ENCODE measurements around the gene RNU11.
A peak's percentile ranks its signal among the peaks of the same experiment; 100 is the strongest.
"Not testable (repeated sequence)": the region's sequence is repeated elsewhere in the genome, so short reads cannot be mapped to it uniquely, and the experiment has no call there.

The RNU11 gene

GRCh38 chr1:28666806-28667205 lies 18.4 kb downstream of the RNU11 start:
- DNase-seq, result no peak

DNA sequence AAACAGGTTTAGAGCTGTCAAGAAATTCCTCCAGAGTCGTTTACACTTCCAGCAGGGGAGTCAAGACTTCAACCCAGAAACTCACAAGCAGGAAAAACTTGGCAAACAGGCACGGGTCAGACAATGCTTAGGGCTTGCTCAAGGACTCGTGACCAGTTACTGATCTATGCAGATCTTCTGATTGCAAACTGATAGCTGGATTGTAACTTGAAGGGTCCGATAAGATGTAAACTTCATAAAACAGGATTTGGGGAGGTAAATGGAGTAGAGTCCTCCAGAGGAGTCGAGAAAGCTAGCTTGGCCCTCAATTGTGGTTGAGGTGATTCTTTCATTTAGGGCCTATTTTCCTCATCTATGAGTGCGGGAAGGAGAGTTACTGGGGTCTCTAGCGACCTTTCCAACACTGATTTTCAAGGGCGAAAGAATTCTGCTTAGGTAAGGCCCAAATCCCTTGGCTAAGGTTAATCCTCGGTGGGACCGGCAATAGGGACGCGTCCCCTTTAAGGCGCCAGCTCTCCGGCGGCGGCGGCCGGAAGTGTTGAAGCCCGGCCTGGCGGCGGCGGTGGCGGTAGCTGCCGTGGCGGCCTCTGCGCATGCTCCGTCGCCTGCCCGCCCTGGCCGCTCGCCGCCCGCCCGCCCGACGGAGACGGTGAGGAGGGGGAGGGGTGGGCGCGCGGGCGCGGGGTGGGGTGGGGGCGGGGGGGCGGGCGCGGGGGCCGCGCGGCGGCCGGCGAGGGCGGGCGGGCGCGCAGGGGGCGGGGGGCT lies 20.0 kb downstream of the RNU11 start, which contains the start of gene GMEB1:
GMEB1 (plus strand) TSS at position 594 of the 765 bp plus-strand sequence. CDS start 14,829 bp downstream, outside the sequence.
- peak; percentile 93 for DNase-seq

- DNase-seq, result peak; percentile 29
These were observed 20.7 kb downstream of the RNU11 start for GRCh38 chr1:28668956-28669723.

GRCh38 chr1:28671254-28671780 lies 22.9 kb downstream of the RNU11 start:
- DNase-seq, result no peak

- not testable (repeated sequence) for DNase-seq
These were observed 24.6 kb downstream of the RNU11 start for GRCh38 chr1:28672971-28673370.

DNA sequence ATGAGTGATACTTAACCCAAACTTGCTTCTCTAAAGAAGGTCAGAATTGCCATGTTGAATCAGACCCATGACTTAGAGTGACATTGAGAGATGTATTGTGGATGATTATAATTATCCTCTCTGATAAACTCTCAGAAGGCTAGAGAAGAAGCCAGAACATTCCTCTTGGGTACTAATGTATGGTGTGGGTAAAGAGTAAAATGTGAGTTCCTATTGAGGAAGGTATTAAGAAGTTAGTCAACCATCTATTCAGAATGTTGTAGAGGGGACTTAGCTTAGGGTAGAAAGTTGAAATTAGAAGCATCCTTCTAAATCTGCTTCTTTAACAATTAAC lies 27.5 kb downstream of the RNU11 start:
- DNase-seq, result no peak

DNA sequence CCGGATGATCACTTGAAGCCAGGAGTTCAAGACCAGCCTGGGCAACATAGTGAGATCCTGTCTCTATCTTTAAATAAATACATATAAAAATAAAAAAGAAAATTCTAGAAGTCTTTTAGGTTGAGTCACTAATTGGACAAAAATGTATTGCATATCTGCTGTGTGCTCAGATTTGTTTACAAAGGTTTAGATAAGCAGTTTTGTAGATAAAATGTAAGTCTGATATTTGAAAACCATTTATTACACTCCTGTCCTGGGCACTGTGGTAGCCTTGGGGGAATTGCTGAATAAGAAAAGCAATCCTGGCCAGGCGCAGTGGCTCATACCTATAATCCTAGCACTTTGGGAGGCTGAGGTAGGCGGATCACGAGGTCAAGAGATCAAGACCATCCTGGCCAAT lies 31.8 kb downstream of the RNU11 start:
- DNase-seq, result no peak

GRCh38 chr1:28682840-28683239 lies 34.4 kb downstream of the RNU11 start:
- no peak for DNase-seq

GRCh38 chr1:28684937-28685336 lies 36.5 kb downstream of the RNU11 start:
- no peak for DNase-seq

DNA sequence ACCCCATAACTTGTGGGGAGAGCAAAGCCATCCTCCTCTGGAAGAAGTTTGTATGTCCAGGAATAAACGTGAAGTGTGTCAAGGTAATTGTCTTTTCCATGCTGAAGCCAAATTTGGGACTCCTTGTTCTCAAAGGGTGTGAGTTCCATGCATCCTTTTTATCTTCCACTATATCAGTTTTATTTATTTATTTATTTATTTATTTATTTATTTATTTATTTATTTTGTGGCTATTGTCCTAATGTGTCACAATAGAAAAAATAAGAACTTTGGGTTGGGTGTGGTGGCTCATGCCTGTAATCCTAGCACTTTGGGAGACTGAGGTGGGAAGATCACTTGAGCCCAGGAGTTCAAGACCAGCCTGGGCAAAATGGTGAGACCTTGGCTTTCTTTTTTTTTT lies 43.2 kb downstream of the RNU11 start:
- not testable (repeated sequence) for DNase-seq

Data from NCI-H2171 (cell line).